GM20000 (cell line): ENCODE data around the gene IFITM2.
"Not testable (repeated sequence)": the region's sequence is repeated elsewhere in the genome, so short reads cannot be mapped to it uniquely, and the experiment has no call there.

Experiments
- DNase-seq: peaks from one replicate; pipeline ENCODE4 v3.0.0; 2012; ENCODE audit warnings: low spot score
- CTCF ChIP-seq: IDR thresholded peaks from 2 replicates; pipeline ENCODE4 v1.5.1; 2012; ENCODE audit warnings: mild to moderate bottlenecking, control low read depth; ENCODE audit errors: extremely low read depth, missing control alignments

Gene IFITM2

GRCh38 chr11:313304-313786 is 5.7 kb downstream of the IFITM2 start:
- no peak for TF ChIP-seq CTCF
- DNase-seq = no peak

- TF ChIP-seq CTCF = no peak
- peak; percentile 90 for DNase-seq
Observed at GRCh38 chr11:313787-314553, 6.4 kb downstream of the IFITM2 start, which contains the start of gene IFITM1. TSS of gene IFITM1 (plus strand) at chr11:314040. CDS start at chr11:314171, 131 bp downstream.

- not testable (repeated sequence) for DNase-seq
Observed at GRCh38 chr11:314554-314875, 6.9 kb downstream of the IFITM2 start.

- no peak for DNase-seq
- no peak for TF ChIP-seq CTCF
Observed at GRCh38 chr11:315051-315481, 7.5 kb downstream of the IFITM2 start.

- no peak for TF ChIP-seq CTCF
- DNase-seq = no peak
Observed at GRCh38 chr11:315516-315994, 7.9 kb downstream of the IFITM2 start.

- no peak for TF ChIP-seq CTCF
- no peak for DNase-seq
Observed at GRCh38 chr11:316031-316701, 8.6 kb downstream of the IFITM2 start.

- TF ChIP-seq CTCF = no peak
- no peak for DNase-seq
Observed at GRCh38 chr11:316891-317301, 9.3 kb downstream of the IFITM2 start.

GRCh38 chr11:317668-318404 is 10.2 kb downstream of the IFITM2 start:
- not testable (repeated sequence) for DNase-seq

- not testable (repeated sequence) for DNase-seq
Observed at GRCh38 chr11:318405-319120, 10.9 kb downstream of the IFITM2 start.

- DNase-seq = not testable (repeated sequence)
Observed at GRCh38 chr11:319121-319887, 11.7 kb downstream of the IFITM2 start.

- DNase-seq = not testable (repeated sequence)
Observed at GRCh38 chr11:319888-320273, 12.3 kb downstream of the IFITM2 start.
